DOHH2 (cell line): ENCODE data around the gene DNAH1.

ENCODE experiments used
- H3F3A ChIP-seq: fragments of 200-600 bp; sonication (generic), shearing (Covaris generic); 2 replicates; pipeline ENCODE4 v1.6.0; 2016; ENCODE audit warnings: antibody characterized with exemption, mild to moderate bottlenecking; ENCODE audit not compliant: control insufficient read depth, insufficient read depth
- H3K27ac ChIP-seq: fragments of 200-600 bp; sonication (generic); 2 replicates; pipeline ENCODE4 v1.5.1; 2014; ENCODE audit warnings: low read depth, mild to moderate bottlenecking, low read length, moderate library complexity
- H3K27me3 ChIP-seq: fragments of 200-600 bp; sonication (generic); 2 replicates; pipeline ENCODE4 v1.6.1; 2014; ENCODE audit warnings: mild to moderate bottlenecking, low read length, mixed read lengths; ENCODE audit not compliant: control insufficient read depth
- H3K36me3 ChIP-seq: fragments of 200-600 bp; sonication (generic); 2 replicates; pipeline ENCODE4 v1.6.1; 2014; ENCODE audit warnings: mild to moderate bottlenecking, low read length, moderate library complexity, mixed read lengths; ENCODE audit not compliant: control insufficient read depth
- H3K4me1 ChIP-seq: fragments of 200-600 bp; sonication (generic); 2 replicates; pipeline ENCODE4 v1.6.1; 2014; ENCODE audit warnings: mild to moderate bottlenecking, low read length, mixed read lengths; ENCODE audit not compliant: control insufficient read depth
- H3K4me2 ChIP-seq: fragments of 200-600 bp; sonication (generic); 2 replicates; pipeline ENCODE4 v1.6.0; 2014; ENCODE audit warnings: mild to moderate bottlenecking, low read length, moderate library complexity
- H3K4me3 ChIP-seq: fragments of 200-600 bp; sonication (generic); 2 replicates; pipeline ENCODE4 v1.5.1; 2014; ENCODE audit warnings: mild to moderate bottlenecking, low read length, mixed read lengths
- H3K79me2 ChIP-seq: fragments of 200-600 bp; sonication (generic); 2 replicates; pipeline ENCODE4 v1.6.1; 2014; ENCODE audit warnings: mild to moderate bottlenecking, low read length, mixed read lengths; ENCODE audit not compliant: control insufficient read depth
- H3K9me2 ChIP-seq: fragments of 200-600 bp; sonication (generic); replicated peaks from 2 replicates; pipeline ENCODE4 v1.6.1; 2014; ENCODE audit warnings: mild to moderate bottlenecking, low read length, mixed read lengths; ENCODE audit not compliant: control insufficient read depth
- H3K9me3 ChIP-seq: fragments of 200-600 bp; sonication (generic); 2 replicates; pipeline ENCODE4 v1.6.1; 2014; ENCODE audit warnings: antibody characterized with exemption, low read length, mixed read lengths; ENCODE audit not compliant: control insufficient read depth, insufficient read depth
- H4K20me1 ChIP-seq: fragments of 200-600 bp; sonication (generic); 2 replicates; pipeline ENCODE4 v1.6.0; 2014; ENCODE audit warnings: low read depth, mild to moderate bottlenecking, antibody characterized with exemption, low read length, moderate library complexity; ENCODE audit not compliant: control insufficient read depth, insufficient read depth
- CTCF ChIP-seq: fragments of 200-600 bp; sonication (generic); IDR thresholded peaks from one replicate; pipeline ENCODE4 v1.5.1; 2014; ENCODE audit warnings: antibody characterized with exemption, mild to moderate bottlenecking, low read depth, low read length; ENCODE audit not compliant: poor library complexity, severe bottlenecking
- EZH2phosphoT487 ChIP-seq: fragments of 200-600 bp; sonication (generic); IDR thresholded peaks from 2 replicates; pipeline ENCODE4 v1.6.1; 2017; ENCODE audit warnings: borderline replicate concordance, mild to moderate bottlenecking, antibody characterized with exemption, low read length, moderate library complexity, mixed read lengths

Gene DNAH1

GRCh38 chr3:52393959-52394670 is 78.0 kb downstream of the DNAH1 start:
- H3K4me2 ChIP-seq, result no peak overlapping the region
- no peaks in the 10 kb centered on the region for H3F3A ChIP-seq
- no peaks in the 10 kb centered on the region for H3K36me3 ChIP-seq
- H3K9me3 ChIP-seq, result no peaks in the 10 kb centered on the region
- no peak overlapping the region for H3K4me3 ChIP-seq
- H3K4me1 ChIP-seq, result no peaks in the 10 kb centered on the region
- TF ChIP-seq CTCF (no peak), EZH2phosphoT487 (no peak)
- H4K20me1 ChIP-seq, result no peaks in the 10 kb centered on the region
- no peak overlapping the region for H3K27ac ChIP-seq
- H3K9me2 ChIP-seq, result no peaks in the 10 kb centered on the region
- H3K27me3 ChIP-seq, result no peaks in the 10 kb centered on the region
- no peaks in the 10 kb centered on the region for H3K79me2 ChIP-seq

- Histone ChIP-seq H3K27me3 (no peaks in the 10 kb centered on the region), H3K9me3 (no peaks in the 10 kb centered on the region), H3K4me2 (no peak overlapping the region), H3K27ac (no peak overlapping the region), H3K79me2 (no peaks in the 10 kb centered on the region), H3K9me2 (no peaks in the 10 kb centered on the region), H4K20me1 (no peaks in the 10 kb centered on the region), H3K4me3 (no peak overlapping the region), H3K36me3 (no peaks in the 10 kb centered on the region), H3F3A (no peaks in the 10 kb centered on the region), H3K4me1 (no peaks in the 10 kb centered on the region)
- no peak for TF ChIP-seq EZH2phosphoT487
- TF ChIP-seq CTCF, result no peak
Measured at GRCh38 chr3:52394751-52395502, 78.8 kb downstream of the DNAH1 start.

- H3K36me3 ChIP-seq, result peaks cover 2% of the 10 kb centered on the region; the same call in 1 of the 2 replicates
- no peaks in the 10 kb centered on the region for H3K9me3 ChIP-seq
- H3K9me2 ChIP-seq, result no peaks in the 10 kb centered on the region
- no peaks in the 10 kb centered on the region for H3K27me3 ChIP-seq
- no peak overlapping the region for H3K4me3 ChIP-seq
- no peaks in the 10 kb centered on the region for H3F3A ChIP-seq
- H4K20me1 ChIP-seq, result no peaks in the 10 kb centered on the region
- TF ChIP-seq CTCF (no peak), EZH2phosphoT487 (no peak)
- H3K4me1 ChIP-seq, result no peaks in the 10 kb centered on the region
- no peak overlapping the region for H3K4me2 ChIP-seq
- H3K27ac ChIP-seq, result no peak overlapping the region
- no peaks in the 10 kb centered on the region for H3K79me2 ChIP-seq
Measured at GRCh38 chr3:52395503-52395865, 79.4 kb downstream of the DNAH1 start.
